K562 (cell line): Measurements from ENCODE around the gene TOMM40L. TPM values are rescaled to one million over a fixed set of nuclear protein-coding genes. Genes with fewer than 3 reads are reported as not detected.

Experiments
- CTCF ChIP-seq, 3 experiments: IDR thresholded peaks in 2 of 3; conservative IDR thresholded peaks in 1 of 3; 2 replicates each; pipeline ENCODE4 v1.5.1; 2011 to 2012; ENCODE audit warnings: low read length in 3 of 3, mild to moderate bottlenecking in 3 of 3, control low read depth in 2 of 3, improper control_type of control experiment in 1 of 3, inconsistent platforms in 1 of 3, low read depth in 1 of 3, mixed read lengths in 1 of 3, moderate library complexity in 1 of 3; ENCODE audit not compliant: insufficient read depth in 2 of 3
- ELK1 ChIP-seq: sonication (generic); formaldehyde crosslinking; IDR thresholded peaks from 2 replicates; pipeline ENCODE4 v1.8.1; 2022; ENCODE audit warnings: missing genetic modification reagents
- NCOA6 ChIP-seq: fragments of 450-650 bp; IDR thresholded peaks from 2 replicates; pipeline ENCODE4 v1.6.1; 2017; ENCODE audit warnings: mild to moderate bottlenecking
- NFIC ChIP-seq: fragments of 450-650 bp; IDR thresholded peaks from 2 replicates; pipeline ENCODE4 v1.6.1; 2017; ENCODE audit warnings: mild to moderate bottlenecking, inconsistent platforms
- NR2C1 ChIP-seq, 2 experiments: fragments of 450-650 bp; IDR thresholded peaks; 2 replicates each; pipeline ENCODE4 v1.6.1; 2017; ENCODE audit warnings: mild to moderate bottlenecking in 2 of 2, antibody characterized with exemption in 1 of 2, inconsistent platforms in 1 of 2, missing compliant biosample characterization in 1 of 2, missing genetic modification characterization in 1 of 2
- PML ChIP-seq: IDR thresholded peaks from 2 replicates; pipeline ENCODE4 v1.6.1; 2012; ENCODE audit warnings: low read length, inconsistent platforms
- RBM39 ChIP-seq: fragments of 200-400 bp; formaldehyde crosslinking; optimal IDR thresholded peaks from 2 replicates; pipeline ENCODE3; 2018; ENCODE audit warnings: low read depth, low read length
- SIRT6 ChIP-seq: IDR thresholded peaks from one replicate; pipeline ENCODE4 v1.6.1; 2012; ENCODE audit warnings: low read depth, mild to moderate bottlenecking, control low read depth, inconsistent platforms, low read length, moderate library complexity
- SMARCA4 ChIP-seq: fragments of 450-650 bp; IDR thresholded peaks from 2 replicates; pipeline ENCODE4 v1.6.1; 2016
- SMARCE1 ChIP-seq: fragments of 450-650 bp; IDR thresholded peaks from 2 replicates; pipeline ENCODE4 v1.7.1; 2016; ENCODE audit warnings: mild to moderate bottlenecking
- TCF7L2 ChIP-seq: fragments of 150-350 bp; IDR thresholded peaks from 2 replicates; pipeline ENCODE4 v1.6.1; 2016; ENCODE audit warnings: low read depth, mild to moderate bottlenecking, low read length, moderate library complexity
- USF1 ChIP-seq: sonication (generic); formaldehyde crosslinking; IDR thresholded peaks from 2 replicates; pipeline ENCODE4 v1.9.0; 2022; ENCODE audit warnings: mild to moderate bottlenecking, missing genetic modification reagents
- ZFX ChIP-seq: sonication (generic); formaldehyde crosslinking; IDR thresholded peaks from 2 replicates; pipeline ENCODE4 v1.8.0; 2022; ENCODE audit warnings: mild to moderate bottlenecking, missing genetic modification reagents, moderate library complexity
- ZNF436 ChIP-seq: fragments of 250-450, 450-650 bp; sonication (Bioruptor Pico); formaldehyde crosslinking; IDR thresholded peaks from 2 replicates; pipeline ENCODE4 v1.7.0; 2020; ENCODE audit warnings: mild to moderate bottlenecking
- polyA plus RNA-seq, 8 experiments: library from polyadenylated mRNA; depleted of rRNA in 4 of 8; stranded (reverse) in 5 of 8; unstranded in 3 of 8; fragments of >200 nt; fragmentation: Nextera tagmentation in 2 of 8; fragmentation: Illumina TruSeq in 1 of 8; extraction: Ambion mirVana in 2 of 8; extraction: Trizol in 1 of 8; gene quantifications; 2 replicates each; pipeline versions ENCODE4 v1.2.1 to v1.2.3, GENCODE V29; 2011 to 2014; ENCODE audit warnings: inconsistent platforms in 1 of 8, missing spikeins in 1 of 8
- total RNA-seq, 7 experiments: library from RNA; depleted of rRNA in 6 of 7; stranded (reverse); fragments of >200 nt in 6 of 7; fragmentation: Illumina TruSeq in 2 of 7; extraction: Trizol in 2 of 7; gene quantifications; 2 replicates each; pipeline versions ENCODE4 v1.2.1 to v1.2.3, GENCODE V29; 2011 to 2021; ENCODE audit warnings: low replicate concordance in 1 of 7
- TF ChIP-seq, protein P1 (sequence below): fragments of 450-650 bp; formaldehyde crosslinking; IDR thresholded peaks from 2 replicates; pipeline ENCODE4 v1.4.0; 2020; ENCODE audit warnings: mild to moderate bottlenecking, moderate library complexity
- TF ChIP-seq, protein P2 (sequence below): sonication (generic); formaldehyde crosslinking; IDR thresholded peaks from 2 replicates; pipeline ENCODE4 v1.8.0; 2023; ENCODE audit warnings: missing genetic modification reagents, mild to moderate bottlenecking, borderline replicate concordance

Gene TOMM40L
- total and polyA plus RNA-seq, 9 of the 15 experiments (the other 6 are each of a cell fraction or from before 2014, with no cell fraction given), result 9.6 to 33.6 (median 25.2) TPM

DNA sequence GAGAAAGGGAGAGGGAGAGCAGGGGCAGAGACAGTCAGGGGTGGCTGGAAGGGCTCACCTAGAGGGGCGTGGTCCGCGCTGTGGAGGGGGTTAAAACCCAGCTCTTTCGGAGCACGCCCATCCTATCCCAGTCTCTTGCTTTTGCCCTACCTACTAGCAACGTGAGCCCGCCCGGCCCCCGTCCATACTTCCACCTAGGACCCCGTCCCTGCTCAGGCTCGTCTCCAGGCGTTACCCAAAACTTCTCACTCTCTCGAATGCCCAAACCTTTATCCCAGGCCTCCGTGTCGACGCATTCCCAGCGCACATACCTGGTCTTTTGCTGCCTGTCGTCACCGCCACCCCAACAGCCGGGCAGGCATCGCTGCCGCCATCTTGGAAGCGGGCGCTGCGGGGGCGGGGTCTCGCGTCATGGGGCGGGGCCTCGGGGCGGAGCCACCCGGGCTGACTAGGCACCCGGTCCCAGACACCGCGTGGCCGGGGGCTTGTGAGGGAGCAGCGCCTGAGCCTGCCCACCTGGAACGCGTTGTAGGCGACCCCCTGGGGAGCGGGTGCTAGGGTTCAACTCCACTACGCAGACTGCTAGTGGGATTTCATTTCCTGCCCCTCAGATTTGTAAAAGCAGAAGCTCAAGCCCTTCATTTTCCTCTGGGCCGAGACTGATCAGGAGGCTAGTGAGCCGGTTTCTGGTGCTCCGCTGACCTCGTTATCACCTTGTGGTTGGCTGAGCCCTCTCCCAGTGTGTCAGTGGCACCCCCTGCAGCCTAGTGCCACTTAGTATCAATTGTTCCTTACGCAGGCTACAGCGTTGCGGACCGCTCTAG is 48.5 kb upstream of the TOMM40L start, which contains the start of gene B4GALT3 (continued):
- TF ChIP-seq, protein P1, sequence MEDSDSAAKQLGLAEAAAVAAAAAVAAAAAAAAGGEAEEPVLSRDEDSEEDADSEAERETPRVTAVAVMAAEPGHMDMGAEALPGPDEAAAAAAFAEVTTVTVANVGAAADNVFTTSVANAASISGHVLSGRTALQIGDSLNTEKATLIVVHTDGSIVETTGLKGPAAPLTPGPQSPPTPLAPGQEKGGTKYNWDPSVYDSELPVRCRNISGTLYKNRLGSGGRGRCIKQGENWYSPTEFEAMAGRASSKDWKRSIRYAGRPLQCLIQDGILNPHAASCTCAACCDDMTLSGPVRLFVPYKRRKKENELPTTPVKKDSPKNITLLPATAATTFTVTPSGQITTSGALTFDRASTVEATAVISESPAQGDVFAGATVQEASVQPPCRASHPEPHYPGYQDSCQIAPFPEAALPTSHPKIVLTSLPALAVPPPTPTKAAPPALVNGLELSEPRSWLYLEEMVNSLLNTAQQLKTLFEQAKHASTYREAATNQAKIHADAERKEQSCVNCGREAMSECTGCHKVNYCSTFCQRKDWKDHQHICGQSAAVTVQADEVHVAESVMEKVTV, result peak; percentile 69
- TF ChIP-seq SIRT6 (no peak), NFIC (peak; percentile 55), NCOA6 (no peak), ZNF436 (CRISPR knock-in tag) (no peak), SMARCE1 (peak; percentile 23; the same call in 1 of the 2 replicates), RBM39 (peak; percentile 19), PML (0 out of 2 replicates have a peak, but pooled peaks have one; percentile 70), CTCF (IDR thresholded peaks at IDR 0.05 in 2 of 3, conservative IDR thresholded peaks at IDR 0.05 in 1 of 3; ENCODE audit: insufficient read depth in 2 of 3, low read depth in 1 of 3, low read length in 3 of 3) (peak; percentile 81 to 87 (median 82)), TCF7L2 (no peak), USF1 (CRISPR knock-in tag) (peak; percentile 41; the same call in 1 of the 2 replicates), ELK1 (CRISPR knock-in tag) (no peak), ZFX (CRISPR knock-in tag) (peak; percentile 81), SMARCA4 (peak; percentile 57; the same call in 1 of the 2 replicates), NR2C1 (IDR thresholded peaks at IDR 0.05) (peak; percentile 64; the same call in 1 of the 2 replicates), NR2C1 (tag; IDR thresholded peaks at IDR 0.05) (no peak; the same call in 1 of the 2 replicates)
- TF ChIP-seq, protein P2, sequence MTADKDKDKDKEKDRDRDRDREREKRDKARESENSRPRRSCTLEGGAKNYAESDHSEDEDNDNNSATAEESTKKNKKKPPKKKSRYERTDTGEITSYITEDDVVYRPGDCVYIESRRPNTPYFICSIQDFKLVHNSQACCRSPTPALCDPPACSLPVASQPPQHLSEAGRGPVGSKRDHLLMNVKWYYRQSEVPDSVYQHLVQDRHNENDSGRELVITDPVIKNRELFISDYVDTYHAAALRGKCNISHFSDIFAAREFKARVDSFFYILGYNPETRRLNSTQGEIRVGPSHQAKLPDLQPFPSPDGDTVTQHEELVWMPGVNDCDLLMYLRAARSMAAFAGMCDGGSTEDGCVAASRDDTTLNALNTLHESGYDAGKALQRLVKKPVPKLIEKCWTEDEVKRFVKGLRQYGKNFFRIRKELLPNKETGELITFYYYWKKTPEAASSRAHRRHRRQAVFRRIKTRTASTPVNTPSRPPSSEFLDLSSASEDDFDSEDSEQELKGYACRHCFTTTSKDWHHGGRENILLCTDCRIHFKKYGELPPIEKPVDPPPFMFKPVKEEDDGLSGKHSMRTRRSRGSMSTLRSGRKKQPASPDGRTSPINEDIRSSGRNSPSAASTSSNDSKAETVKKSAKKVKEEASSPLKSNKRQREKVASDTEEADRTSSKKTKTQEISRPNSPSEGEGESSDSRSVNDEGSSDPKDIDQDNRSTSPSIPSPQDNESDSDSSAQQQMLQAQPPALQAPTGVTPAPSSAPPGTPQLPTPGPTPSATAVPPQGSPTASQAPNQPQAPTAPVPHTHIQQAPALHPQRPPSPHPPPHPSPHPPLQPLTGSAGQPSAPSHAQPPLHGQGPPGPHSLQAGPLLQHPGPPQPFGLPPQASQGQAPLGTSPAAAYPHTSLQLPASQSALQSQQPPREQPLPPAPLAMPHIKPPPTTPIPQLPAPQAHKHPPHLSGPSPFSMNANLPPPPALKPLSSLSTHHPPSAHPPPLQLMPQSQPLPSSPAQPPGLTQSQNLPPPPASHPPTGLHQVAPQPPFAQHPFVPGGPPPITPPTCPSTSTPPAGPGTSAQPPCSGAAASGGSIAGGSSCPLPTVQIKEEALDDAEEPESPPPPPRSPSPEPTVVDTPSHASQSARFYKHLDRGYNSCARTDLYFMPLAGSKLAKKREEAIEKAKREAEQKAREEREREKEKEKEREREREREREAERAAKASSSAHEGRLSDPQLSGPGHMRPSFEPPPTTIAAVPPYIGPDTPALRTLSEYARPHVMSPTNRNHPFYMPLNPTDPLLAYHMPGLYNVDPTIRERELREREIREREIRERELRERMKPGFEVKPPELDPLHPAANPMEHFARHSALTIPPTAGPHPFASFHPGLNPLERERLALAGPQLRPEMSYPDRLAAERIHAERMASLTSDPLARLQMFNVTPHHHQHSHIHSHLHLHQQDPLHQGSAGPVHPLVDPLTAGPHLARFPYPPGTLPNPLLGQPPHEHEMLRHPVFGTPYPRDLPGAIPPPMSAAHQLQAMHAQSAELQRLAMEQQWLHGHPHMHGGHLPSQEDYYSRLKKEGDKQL (CRISPR knock-in tag), result no peak
